Prostate gland (tissue), 2 donors: ENCODE data around the gene RALGPS1. TPM values are rescaled to one million over a fixed set of nuclear protein-coding genes. Genes with fewer than 3 reads are reported as not detected.

Experiments
- DNase-seq: peaks from one replicate; pipeline ENCODE4 v3.0.0-alpha.2; 2019; ENCODE audit warnings: low spot score
- H3K27ac ChIP-seq, 2 donors: fragments of 200-600 bp; sonication (generic); 2 replicates each; pipeline ENCODE4 v1.5.1; 2017 to 2019
- H3K27me3 ChIP-seq: fragments of 200-600 bp; sonication (generic); replicated peaks from 2 replicates; pipeline ENCODE4 v1.5.1; 2019; ENCODE audit not compliant: insufficient read depth
- H3K36me3 ChIP-seq, 2 donors: fragments of 200-600 bp; sonication (generic); 1 replicate in 1 of 2; 2 replicates in 1 of 2; pipeline versions ENCODE4 v1.5.1 to v1.8.1; 2017 to 2019
- H3K4me1 ChIP-seq: fragments of 200-600 bp; sonication (generic); replicated peaks from 2 replicates; pipeline ENCODE4 v1.5.1; 2019
- H3K4me3 ChIP-seq, 2 donors: fragments of 200-600 bp; sonication (generic); 2 replicates each; pipeline ENCODE4 v1.5.1; 2017 to 2019
- H3K9me3 ChIP-seq: fragments of 200-600 bp; sonication (generic); 2 replicates; pipeline ENCODE4 v1.5.1; 2017
- POLR2A ChIP-seq: fragments of 450-650 bp; IDR thresholded peaks from one replicate; pipeline ENCODE4 v1.6.1; 2016; ENCODE audit warnings: antibody characterized with exemption, mild to moderate bottlenecking
- POLR2AphosphoS5 ChIP-seq: sonication (generic); formaldehyde crosslinking; IDR thresholded peaks from one replicate; pipeline ENCODE4 v1.6.1; 2017; ENCODE audit warnings: antibody characterized with exemption
- WGBS: methylation state at CpG from one replicate; pipeline ENCODE4 v1.1.5; 2018; 5-methylcytosine and 5-hydroxymethylcytosine counted together
- intact Hi-C: fragments of 100-400 bp; cut with DNase I; formaldehyde crosslinking; loops from one replicate; pipeline ENCODE4 v1.14.2; 2022
- total RNA-seq, 2 donors: library from RNA; depleted of rRNA; stranded (reverse); fragments of >200 nt; gene quantifications; one replicate each; pipeline ENCODE4 v1.1.0, GENCODE V29; 2016
- TF ChIP-seq, protein P1 (sequence below), 4 experiments: fragments of 200-600 bp in 2 of 4; fragments of 450-650 bp in 2 of 4; sonication (generic) in 2 of 4; IDR thresholded peaks; 1 replicate in 3 of 4; 2 replicates in 1 of 4; pipeline ENCODE4 v1.5.1; 2016 to 2019; ENCODE audit warnings: antibody characterized with exemption in 4 of 4, mild to moderate bottlenecking in 2 of 4, moderate library complexity in 2 of 4

RALGPS1 gene
- total RNA-seq, 2 donors from 2014 or later, result 14.7 to 20.7 TPM

DNA sequence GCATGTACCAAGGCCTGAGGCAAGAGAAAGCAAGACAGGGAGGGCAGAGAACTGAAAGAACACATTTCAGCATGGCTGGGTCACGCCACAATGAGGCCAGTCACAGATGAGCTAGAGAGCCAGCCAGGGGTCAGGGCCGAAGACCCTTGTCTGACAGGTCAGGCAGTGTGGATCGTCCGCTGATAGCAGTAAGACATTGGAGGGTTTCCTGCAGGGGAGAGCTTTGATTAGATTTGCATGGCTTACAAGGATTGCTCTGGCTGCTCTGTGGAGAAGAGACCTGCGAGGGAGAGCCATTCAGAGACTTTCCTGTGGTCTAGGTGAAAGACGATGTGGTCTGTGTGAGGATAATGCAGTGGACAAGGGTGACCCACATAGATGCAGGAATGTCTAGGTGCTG, 93.1 kb downstream of the RALGPS1 start:
- Histone ChIP-seq H3K4me1 (peaks cover 6% of the 10 kb centered on the region), H3K27me3 (no peaks in the 10 kb centered on the region), H3K36me3 (no peaks in the 10 kb centered on the region), H3K4me3 (no peak overlapping the region), H3K27ac (no peak overlapping the region), H3K9me3 (no peaks in the 10 kb centered on the region)
- 92% methylated on average over 6 of the region's 6 CpGs for whole genome bisulfite sequencing
- intact Hi-C loops, result no loop called here
- TF ChIP-seq, protein P1, sequence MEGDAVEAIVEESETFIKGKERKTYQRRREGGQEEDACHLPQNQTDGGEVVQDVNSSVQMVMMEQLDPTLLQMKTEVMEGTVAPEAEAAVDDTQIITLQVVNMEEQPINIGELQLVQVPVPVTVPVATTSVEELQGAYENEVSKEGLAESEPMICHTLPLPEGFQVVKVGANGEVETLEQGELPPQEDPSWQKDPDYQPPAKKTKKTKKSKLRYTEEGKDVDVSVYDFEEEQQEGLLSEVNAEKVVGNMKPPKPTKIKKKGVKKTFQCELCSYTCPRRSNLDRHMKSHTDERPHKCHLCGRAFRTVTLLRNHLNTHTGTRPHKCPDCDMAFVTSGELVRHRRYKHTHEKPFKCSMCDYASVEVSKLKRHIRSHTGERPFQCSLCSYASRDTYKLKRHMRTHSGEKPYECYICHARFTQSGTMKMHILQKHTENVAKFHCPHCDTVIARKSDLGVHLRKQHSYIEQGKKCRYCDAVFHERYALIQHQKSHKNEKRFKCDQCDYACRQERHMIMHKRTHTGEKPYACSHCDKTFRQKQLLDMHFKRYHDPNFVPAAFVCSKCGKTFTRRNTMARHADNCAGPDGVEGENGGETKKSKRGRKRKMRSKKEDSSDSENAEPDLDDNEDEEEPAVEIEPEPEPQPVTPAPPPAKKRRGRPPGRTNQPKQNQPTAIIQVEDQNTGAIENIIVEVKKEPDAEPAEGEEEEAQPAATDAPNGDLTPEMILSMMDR (IDR thresholded peaks at IDR 0.05), result no peak
- no peak for TF ChIP-seq POLR2A
- TF ChIP-seq POLR2AphosphoS5, result no peak
- no peak for DNase-seq

DNA sequence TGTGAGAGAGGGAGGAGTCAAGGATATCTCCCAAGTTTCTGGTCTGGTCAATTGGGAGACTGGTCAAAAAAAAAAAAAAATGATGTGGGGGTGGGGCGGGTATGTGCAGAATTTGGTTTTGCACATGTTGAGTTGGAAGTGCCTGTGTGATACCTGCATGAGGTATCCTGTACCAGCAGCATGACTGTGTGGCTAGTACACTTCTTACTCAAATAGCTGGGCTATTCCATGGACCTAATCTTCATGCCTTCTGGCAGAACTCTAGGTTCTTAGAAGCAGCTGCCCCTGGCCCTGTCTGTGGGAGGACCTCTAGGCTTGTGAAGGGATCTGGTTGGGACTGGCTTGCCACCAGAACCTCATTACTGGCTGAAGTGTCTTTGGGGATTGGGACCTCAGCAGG, 93.5 kb downstream of the RALGPS1 start:
- H3K4me3 ChIP-seq, result no peak overlapping the region
- TF ChIP-seq, protein P1 (IDR thresholded peaks at IDR 0.05), result no peak
- TF ChIP-seq POLR2AphosphoS5 (no peak), POLR2A (no peak)
- H3K27ac ChIP-seq, result no peak overlapping the region
- H3K36me3 ChIP-seq, result no peaks in the 10 kb centered on the region
- 88% methylated on average over 1 of the region's 1 CpG for WGBS
- DNase-seq, result no peak
- no peaks in the 10 kb centered on the region for H3K27me3 ChIP-seq
- H3K4me1 ChIP-seq, result peaks cover 6% of the 10 kb centered on the region
- intact Hi-C loops, result no loop called here
- H3K9me3 ChIP-seq, result no peaks in the 10 kb centered on the region

DNA sequence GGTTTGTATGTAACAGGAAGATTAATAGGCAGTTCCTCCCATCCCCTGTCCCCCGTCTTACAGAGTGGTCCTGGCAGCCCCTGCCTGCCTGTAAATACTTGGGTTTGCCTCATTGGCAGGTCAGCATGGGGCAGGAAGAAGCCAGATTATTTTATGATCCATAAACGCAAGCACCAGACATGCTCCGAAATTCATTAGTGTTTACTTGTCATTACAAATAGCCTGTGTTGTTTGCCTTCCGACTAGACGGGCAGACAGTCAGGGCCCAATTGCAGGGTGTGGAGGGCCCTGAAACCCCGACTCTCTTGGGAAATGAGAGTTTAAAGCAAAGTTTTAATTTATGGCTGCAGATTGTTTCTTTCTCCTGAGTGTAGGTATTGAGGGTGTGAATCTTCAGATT, 97.2 kb downstream of the RALGPS1 start:
- H3K4me1 ChIP-seq, result peaks cover 6% of the 10 kb centered on the region

GRCh38 chr9:127012250-127012649, 97.7 kb downstream of the RALGPS1 start:
- H3K4me1 ChIP-seq, result peaks cover 6% of the 10 kb centered on the region
- no peaks in the 10 kb centered on the region for H3K27me3 ChIP-seq
- no peak for TF ChIP-seq POLR2A
- TF ChIP-seq, protein P1 (IDR thresholded peaks at IDR 0.05), result no peak
- TF ChIP-seq POLR2AphosphoS5, result no peak
- DNase-seq, result no peak
- no peak overlapping the region for H3K4me3 ChIP-seq
- intact Hi-C loops, result no loop called here
- no peaks in the 10 kb centered on the region for H3K9me3 ChIP-seq
- no peak overlapping the region for H3K27ac ChIP-seq
- WGBS, result 92% methylated on average over 6 of the region's 6 CpGs
- no peaks in the 10 kb centered on the region for H3K36me3 ChIP-seq

More for the DNA sequence above, 97.2 kb downstream of the RALGPS1 start:
- no peaks in the 10 kb centered on the region for H3K36me3 ChIP-seq
- H3K9me3 ChIP-seq, result no peaks in the 10 kb centered on the region
- H3K27ac ChIP-seq, result no peak overlapping the region
- TF ChIP-seq, protein P1 (IDR thresholded peaks at IDR 0.05), result no peak
- peak; percentile 82 for TF ChIP-seq POLR2AphosphoS5
- no peak overlapping the region for H3K4me3 ChIP-seq
- peak; percentile 46 for DNase-seq
- intact Hi-C loops, result no loop called here
- 18% methylated on average over 6 of the region's 6 CpGs for WGBS
- no peaks in the 10 kb centered on the region for H3K27me3 ChIP-seq

DNA sequence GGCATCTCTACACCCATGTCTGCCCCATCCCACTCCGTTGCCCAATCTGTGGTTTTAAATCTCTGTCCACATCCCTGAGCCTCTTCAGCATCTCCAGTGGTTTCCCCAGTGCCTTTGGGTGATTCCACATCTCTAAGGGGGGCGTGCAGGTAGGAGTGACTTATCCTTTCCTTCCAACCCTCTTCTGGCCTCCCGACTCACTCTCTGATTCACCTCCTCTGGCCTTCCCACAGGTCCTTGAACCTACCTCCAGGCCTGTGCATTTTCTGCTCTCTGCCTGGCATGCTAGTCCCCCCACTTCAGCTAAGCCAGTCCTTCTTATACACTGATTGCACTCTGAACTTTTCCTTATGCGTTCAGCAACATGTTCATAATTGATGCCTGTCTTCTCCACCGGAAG, 99.0 kb downstream of the RALGPS1 start:
- H3K9me3 ChIP-seq, result no peaks in the 10 kb centered on the region
- 98% methylated on average over 5 of the region's 5 CpGs for WGBS
- DNase-seq, result no peak
- intact Hi-C loops, result no loop called here
- H3K27ac ChIP-seq, result no peak overlapping the region
- TF ChIP-seq, protein P1 (IDR thresholded peaks at IDR 0.05), result no peak
- TF ChIP-seq POLR2A (no peak), POLR2AphosphoS5 (no peak)
- no peaks in the 10 kb centered on the region for H3K36me3 ChIP-seq
- H3K4me1 ChIP-seq, result peaks cover 6% of the 10 kb centered on the region
- no peaks in the 10 kb centered on the region for H3K27me3 ChIP-seq
- H3K4me3 ChIP-seq, result no peak overlapping the region
